ENCODE results near the gene SLC22A7.

SLC22A7 gene

DNA sequence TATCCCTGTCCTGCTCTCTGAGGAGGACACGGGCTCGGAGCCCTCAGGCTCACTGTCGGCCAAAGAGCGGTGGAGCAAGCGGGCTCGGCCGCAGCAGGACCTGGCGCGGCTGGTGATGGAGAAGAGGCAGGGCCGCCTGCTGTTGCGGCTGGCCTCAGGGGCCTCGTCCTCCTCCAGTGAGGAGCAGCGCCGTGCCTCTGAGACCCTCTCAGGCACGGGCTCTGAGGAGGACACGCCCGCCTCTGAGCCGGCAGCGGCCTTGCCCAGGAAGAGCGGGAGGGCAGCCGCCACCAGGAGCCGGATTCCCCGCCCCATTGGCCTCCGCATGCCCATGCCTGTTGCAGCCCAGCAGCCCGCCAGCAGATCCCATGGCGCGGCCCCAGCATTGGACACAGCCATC, 14.2 kb upstream of the SLC22A7 start:
- DNase-seq (ENCODE audit: low spot score), result no peak

DNA sequence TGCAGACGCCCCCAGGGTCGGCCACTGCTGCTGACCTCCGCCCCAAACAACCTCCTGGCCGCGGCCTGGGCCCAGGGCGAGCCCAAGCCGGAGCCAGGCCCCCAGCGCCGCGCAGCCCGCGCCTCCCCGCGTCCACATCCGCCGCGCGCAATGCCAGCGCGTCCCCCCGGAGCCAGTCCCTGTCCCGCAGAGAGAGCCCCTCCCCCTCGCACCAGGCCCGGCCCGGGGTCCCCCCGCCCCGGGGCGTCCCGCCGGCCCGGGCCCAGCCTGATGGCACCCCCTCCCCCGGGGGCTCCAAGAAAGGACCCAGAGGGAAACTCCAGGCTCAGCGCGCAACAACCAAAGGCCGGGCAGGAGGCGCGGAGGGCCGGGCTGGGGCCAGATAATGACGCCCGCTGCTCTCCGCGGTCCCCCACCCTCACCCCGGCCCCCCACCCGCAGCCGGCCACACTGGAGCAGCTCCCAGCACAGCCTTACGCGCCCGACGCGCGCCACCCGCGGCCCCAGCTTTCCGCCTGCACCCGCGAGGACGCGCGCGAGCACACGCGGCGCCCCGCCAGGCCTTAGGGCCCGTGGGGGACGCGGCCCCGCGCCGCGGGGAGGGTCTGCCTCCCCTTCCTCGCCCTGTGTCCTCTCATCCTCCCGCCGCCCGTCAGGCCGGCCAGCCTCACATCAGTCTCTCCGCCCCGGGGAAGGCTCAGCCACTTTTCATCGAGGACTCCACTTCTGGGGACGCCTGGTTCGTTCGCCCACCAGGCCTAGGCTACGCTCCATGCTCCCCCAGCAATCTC, 12.9 kb upstream of the SLC22A7 start:
- no peak for DNase-seq (ENCODE audit: low spot score)

- no peak for DNase-seq (ENCODE audit: low spot score)
These were observed 12.2 kb upstream of the SLC22A7 start for GRCh38 chr6:43285832-43286231.

GRCh38 chr6:43286456-43286979, 11.5 kb upstream of the SLC22A7 start:
- no peak for DNase-seq (ENCODE audit: low spot score)

DNA sequence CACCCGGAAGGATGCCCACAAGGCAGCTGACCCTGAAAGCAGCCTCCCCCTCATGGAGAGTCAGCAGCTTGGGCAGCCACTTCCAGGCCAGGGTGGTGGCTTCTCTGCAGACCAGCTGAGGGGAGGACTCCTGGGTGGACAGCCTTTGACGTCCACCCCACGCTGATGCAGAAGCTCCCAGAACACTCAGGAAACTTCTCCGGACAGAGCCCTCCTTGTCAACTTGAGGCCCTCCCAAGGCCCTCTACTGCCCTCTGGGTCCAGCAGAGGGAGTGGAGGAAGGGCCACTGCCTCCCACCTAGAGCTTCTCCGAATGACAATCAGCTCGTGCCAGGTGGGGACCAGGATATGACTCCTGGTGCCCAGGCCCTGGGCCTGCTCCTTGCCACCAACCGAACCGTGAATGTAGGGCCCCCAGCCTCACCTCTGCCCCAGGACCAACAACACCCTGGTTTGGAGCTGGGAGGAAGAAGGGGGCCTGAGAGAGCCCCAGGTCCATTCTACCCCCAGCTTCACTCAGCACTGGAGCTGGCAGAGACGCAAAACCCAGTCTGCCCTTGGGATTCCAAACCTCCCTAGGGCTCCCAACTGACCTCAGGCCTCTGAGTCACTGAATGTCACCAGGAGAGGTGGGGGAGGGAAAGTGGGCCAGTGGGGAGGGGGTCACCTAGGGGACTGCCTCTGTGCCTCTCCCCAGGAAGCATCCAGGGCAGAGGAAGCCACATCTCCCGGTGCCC, 10.9 kb upstream of the SLC22A7 start:
- DNase-seq (ENCODE audit: low spot score), result no peak

DNA sequence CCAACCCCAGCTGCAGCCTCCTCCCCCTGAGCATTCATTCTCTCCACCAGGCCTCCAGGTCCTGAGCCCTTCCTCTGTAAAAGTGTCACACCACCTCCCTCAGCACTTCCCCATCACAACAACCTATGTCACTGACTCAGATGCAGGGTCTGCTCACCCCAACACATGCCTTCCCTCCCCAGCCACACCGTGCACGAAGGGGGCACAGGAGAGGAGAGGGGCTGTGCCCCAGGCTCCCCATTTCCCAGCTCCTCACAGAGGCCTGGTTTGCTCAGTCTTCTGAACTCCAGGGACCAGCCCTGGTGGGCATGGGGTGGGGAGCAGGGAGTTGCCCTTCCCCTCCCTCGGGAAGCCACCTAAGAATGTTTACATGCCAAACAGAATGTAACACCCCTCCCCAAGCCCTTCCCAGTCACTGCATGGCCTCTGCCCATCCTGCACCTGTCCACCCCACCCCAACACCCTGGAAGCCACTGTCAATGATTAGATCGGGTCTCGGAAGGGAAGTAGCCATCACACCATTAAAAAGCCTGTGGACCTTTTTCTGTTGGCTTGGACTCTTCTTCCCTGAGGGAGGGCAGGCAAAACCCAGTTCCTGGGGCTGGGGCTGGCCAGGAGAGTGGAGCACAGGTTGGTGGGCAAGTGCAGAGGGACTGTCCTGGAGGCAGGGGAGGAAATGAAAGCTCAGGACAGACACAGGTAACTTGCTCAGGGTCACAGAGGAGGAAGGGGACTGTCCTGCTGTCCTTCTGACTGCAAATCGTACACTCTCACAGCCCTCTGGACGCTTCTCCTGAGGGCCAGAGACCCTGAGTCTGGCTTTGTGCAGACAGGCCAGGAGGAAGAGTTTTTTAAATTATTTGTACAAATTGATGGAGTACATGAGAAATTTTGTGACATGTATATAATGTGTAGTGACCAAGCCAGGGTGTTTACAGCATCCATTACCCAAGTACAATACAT, 10.1 kb upstream of the SLC22A7 start:
- no peak for DNase-seq (ENCODE audit: low spot score)

DNA sequence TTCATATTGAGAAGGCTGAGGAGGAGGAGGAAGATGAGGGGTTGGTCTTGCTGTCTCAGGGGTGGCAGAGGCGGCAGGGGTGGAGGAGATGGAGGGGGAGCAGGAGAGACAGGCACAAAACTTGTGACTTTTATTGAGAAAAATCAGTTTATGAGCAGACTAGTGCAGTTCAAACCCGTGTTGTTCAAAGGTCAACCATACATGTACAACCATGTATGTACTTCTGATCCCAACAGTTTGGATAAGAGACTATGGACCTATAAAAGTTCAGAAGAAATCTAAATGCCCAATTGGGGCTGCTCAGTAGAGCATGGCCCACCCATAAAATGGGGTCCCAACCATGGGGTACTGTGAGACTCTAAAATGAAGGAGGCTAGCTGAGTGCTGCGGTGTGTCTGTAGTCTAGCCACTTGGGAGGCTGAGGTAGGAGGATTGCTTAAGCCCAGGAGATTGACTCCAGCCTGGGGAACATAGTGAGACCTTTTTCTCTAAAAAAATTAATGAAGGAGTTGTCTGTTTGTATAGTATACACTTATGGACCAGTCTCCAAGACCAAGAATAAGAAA, 7.6 kb upstream of the SLC22A7 start:
- no peak for DNase-seq (ENCODE audit: low spot score)

DNA sequence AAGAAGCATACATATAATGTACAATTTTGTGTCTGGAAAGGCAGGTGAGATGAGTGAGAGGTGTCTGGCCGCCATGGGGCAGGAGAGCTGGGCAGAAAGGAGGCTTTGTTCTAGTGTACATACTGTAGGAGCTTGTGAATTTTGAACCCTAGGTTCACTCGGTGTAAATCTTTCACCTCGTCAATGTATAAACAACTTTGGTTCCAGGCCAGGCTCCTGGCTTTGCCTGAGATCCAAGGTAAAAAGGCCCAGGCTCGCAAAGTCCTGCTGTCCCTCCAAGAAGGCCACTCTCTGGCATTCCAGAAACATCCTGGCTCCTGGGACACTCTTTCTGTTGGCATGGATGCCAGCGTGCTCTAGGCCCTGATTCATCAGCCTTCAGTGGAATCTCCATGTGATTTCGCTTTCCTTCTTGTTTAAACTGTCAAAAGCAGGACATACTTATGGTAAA, 7.1 kb upstream of the SLC22A7 start:
- DNase-seq (ENCODE audit: low spot score), result no peak

- DNase-seq (ENCODE audit: low spot score), result no peak
These were observed 6.4 kb upstream of the SLC22A7 start for GRCh38 chr6:43291708-43292107.

DNA sequence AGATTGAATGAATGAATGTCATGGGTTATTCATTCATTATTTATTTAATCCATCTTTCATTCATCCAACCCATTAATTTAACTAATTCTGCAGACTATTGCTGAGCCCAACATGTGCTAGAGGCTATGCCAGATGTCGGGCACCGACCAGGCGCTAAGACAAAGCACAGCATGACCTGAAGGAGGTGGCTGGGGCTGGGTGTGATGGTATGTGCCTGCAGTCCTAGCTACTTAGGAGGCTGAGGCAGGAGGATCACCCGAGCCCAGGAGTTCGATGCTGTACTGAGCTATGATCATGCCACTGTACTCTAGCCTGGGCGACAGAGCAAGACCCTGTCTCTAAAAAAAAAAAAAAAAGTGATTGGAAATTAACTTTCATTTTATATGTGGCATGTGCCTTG, 5.7 kb upstream of the SLC22A7 start:
- no peak for DNase-seq (ENCODE audit: low spot score)

DNA sequence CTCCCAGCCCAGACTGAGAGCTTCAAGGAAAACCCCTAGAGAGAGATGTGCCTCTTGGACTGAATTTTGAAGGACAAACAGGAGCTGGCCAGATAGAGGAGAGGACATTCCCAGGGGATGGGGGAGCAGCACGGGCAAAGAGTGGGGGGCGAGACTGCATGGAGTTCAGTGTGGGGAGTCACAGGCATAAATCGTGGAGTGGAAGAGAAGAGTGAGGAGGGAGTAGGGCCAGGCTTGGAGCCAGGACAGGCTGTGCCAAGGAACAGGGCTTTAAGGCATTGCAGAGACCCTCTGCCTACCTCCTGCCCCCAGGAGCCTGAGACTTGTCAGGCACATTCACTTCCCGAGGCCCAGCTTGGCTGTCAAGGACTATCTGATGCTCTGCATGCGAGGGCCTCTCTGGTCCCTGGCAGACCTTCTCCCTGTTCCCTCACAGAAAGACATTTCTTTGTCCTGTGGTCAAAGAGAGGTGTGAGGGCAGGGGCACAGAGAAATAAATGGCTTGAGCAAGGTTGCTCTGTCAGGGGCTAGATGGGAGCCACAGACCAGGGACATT, 5.2 kb upstream of the SLC22A7 start:
- DNase-seq (ENCODE audit: low spot score), result no peak

GRCh38 chr6:43293698-43294097, 4.4 kb upstream of the SLC22A7 start:
- DNase-seq (ENCODE audit: low spot score), result peak; percentile 4

- DNase-seq (ENCODE audit: low spot score), result peak; percentile 3
These were observed 3.5 kb upstream of the SLC22A7 start for GRCh38 chr6:43294536-43294935.

DNA sequence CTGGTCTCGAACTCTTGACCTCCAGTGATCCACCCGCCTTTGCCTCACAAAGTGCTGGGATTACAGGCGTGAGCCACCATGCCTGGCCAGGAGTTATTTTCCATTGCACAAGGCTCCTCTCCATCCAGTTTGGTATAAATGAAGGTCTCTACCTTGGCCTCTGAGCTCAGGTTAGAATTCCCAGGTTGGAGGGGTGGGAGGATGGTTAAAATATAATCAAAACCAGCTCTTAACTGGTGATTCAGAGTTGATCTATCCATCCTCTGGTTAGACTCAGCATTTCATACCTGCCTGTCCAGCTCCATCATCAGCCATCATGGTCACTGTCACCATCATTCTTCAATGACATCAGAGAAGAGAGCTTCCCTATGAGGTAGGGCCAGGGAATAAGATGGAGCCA, 2.6 kb upstream of the SLC22A7 start:
- DNase-seq (ENCODE audit: low spot score), result peak; percentile 6

DNA sequence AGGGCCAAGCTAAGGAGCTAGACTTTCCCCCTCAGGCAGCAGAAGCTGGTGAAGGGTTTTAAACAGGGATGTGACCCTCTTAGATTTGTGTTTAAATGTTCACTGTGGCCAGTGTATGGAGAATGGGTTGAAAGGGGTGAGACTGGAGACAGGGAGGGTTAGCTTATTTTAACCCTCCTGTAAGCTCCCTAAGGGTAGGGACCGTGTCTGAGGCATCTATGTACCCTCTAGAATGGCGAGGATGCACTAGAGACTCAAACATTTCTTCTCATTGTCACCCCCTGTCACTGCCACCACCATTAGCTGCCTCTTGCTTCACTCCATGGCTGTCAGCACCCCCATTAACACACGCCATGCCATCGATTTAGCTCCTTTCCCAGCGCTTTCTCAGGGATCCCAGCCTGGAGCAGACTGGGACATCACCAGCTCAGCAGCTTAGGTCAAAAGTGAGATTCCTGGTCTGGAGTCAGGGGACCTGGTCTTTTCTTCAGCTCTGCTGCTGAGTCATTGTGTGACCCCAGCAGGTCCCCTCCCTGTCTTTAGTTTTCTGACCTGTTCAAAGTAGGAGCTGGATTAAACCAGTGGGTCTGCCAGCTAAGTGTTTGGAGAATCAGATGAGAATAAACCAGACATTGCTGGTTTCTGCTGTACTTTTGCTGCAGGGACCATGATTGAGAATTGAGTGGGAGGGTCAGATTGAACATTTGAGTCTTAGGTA, 1.1 kb upstream of the SLC22A7 start:
- peak; percentile 22 for DNase-seq (ENCODE audit: low spot score)

GRCh38 chr6:43298565-43299337, 691 bp downstream of the SLC22A7 start:
- DNase-seq (ENCODE audit: low spot score), result no peak

DNA sequence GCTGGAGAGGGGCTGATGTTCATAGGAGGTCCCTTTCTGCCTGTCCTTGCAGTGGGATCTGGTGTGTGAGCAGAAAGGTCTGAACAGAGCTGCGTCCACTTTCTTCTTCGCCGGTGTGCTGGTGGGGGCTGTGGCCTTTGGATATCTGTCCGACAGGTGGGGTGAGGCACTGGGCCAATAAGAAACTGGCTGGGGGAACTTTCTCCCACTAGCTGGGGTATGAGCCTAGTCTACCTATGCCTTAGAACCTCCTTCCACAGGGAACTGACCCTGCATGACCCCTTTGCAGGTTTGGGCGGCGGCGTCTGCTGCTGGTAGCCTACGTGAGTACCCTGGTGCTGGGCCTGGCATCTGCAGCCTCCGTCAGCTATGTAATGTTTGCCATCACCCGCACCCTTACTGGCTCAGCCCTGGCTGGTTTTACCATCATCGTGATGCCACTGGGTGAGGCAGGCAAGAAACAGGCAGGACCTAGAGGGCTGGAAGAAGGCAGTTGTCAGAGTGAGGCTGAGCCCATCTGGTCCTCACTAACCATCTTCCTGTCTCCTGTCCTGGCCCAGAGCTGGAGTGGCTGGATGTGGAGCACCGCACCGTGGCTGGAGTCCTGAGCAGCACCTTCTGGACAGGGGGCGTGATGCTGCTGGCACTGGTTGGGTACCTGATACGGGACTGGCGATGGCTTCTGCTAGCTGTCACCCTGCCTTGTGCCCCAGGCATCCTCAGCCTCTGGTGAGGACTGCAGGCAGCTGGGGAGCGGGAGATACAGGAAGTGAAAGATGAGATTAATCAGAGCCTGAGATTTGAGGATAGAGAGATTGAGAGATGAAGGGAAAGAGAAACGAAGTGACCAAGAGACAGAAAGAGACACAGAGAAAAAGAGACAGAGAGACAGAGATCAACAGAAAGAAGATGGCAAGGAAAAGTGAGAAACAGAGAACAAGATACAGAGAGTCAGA, 1.6 kb downstream of the SLC22A7 start:
- no peak for DNase-seq (ENCODE audit: low spot score)

DNA sequence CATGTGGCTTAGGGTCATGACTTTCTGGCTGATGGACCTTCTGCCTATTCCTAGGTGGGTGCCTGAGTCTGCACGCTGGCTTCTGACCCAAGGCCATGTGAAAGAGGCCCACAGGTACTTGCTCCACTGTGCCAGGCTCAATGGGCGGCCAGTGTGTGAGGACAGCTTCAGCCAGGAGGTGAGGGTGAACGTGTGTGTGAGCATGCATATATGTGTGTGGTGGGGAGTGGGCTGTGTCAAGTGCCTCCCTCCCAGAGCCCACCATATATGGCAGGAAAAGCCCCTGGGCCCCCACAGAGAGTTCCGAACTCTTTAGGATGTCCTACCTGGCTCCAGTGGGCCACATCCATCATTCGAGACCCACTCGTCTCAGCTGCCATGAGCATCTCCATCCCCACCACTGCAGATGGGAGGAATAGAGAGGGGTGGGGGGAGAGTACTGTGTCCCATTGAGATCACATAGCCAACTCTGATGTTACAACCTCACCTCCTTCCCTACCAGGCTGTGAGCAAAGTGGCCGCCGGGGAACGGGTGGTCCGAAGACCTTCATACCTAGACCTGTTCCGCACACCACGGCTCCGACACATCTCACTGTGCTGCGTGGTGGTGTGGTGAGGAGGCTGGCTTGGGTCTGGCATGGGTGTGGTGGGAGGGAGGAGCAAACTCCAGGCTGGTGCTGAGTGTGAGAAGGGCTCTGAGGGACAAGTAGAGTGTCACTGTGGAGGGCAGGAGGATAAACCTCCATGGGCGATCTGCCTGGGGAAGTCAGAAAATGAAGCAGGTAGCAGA, 3.2 kb downstream of the SLC22A7 start:
- DNase-seq (ENCODE audit: low spot score), result no peak
